HepG2 (cell line): ENCODE data around the gene GRAP. TPM values are rescaled to one million over a fixed set of nuclear protein-coding genes. Genes with fewer than 3 reads are reported as not detected.

Experiments
- ATAC-seq: fragments of 200-7000 bp; cut with Tn5 transposase; 3 replicates; pipeline ENCODE4 v1.9.1; 2020; ENCODE audit warnings: mild to moderate bottlenecking, moderate library complexity
- BruUV-seq: library from RNA; stranded (reverse); fragments of 400-500 nt; replicated peaks from 2 replicates; lab custom pipeline; 2021; lab: Mats Ljungman, UMichigan
- CTCF ChIA-PET: fragments of 300-600 bp; formaldehyde crosslinking; extraction: SDS; loops from one replicate; lab custom pipeline; 2021; ENCODE audit warnings: low total read pairs, inconsistent platforms, low intra/inter-chr PET ratio; lab: Yijun Ruan, JAX
- POLR2A ChIA-PET: fragments of 350-600 bp; sonication (Branson Sonifier 250); formaldehyde crosslinking; loops from one replicate; lab custom pipeline; 2020; ENCODE audit warnings: antibody characterized with exemption, inconsistent platforms; lab: Yijun Ruan, JAX
- DNase-seq: peaks from one replicate; pipeline ENCODE4 v3.0.0-alpha.2; 2015; ENCODE audit warnings: low spot score
- FAIRE-seq: peaks from 3 replicates; lab custom pipeline; 2011; peaks lifted over from hg19 to GRCh38; lab: Jason Lieb, UNC
- H2AFZ ChIP-seq: one replicate; pipeline ENCODE4 v1.6.1; 2011; ENCODE audit warnings: low read length, inconsistent platforms
- H3K27ac ChIP-seq: fragments of 300-600 bp; 3 replicates; pipeline ENCODE4 v1.8.0; 2011; ENCODE audit warnings: mixed run types, mild to moderate bottlenecking, mixed read lengths, low read length, inconsistent platforms; ENCODE audit not compliant: insufficient read depth; ENCODE audit errors: extremely low read length
- H3K27me3 ChIP-seq, 2 experiments: fragments of 200-600 bp in 1 of 2; 2 replicates in 1 of 2; 3 replicates in 1 of 2; pipeline versions ENCODE4 v1.6.0 to v1.8.0; 2011; ENCODE audit warnings: low read length in 2 of 2, mild to moderate bottlenecking in 2 of 2, moderate library complexity in 2 of 2, inconsistent platforms in 1 of 2; ENCODE audit not compliant: insufficient read depth in 2 of 2, control insufficient read depth in 1 of 2
- H3K36me3 ChIP-seq, 2 experiments: fragments of 200-600 bp in 1 of 2; replicated peaks in 1 of 2; 2 replicates in 1 of 2; 3 replicates in 1 of 2; pipeline versions ENCODE4 v1.5.1 to v1.8.0; 2011; ENCODE audit warnings: low read length in 2 of 2, inconsistent platforms in 1 of 2; ENCODE audit not compliant: insufficient read depth in 2 of 2, control insufficient read depth in 1 of 2
- H3K4me1 ChIP-seq: 2 replicates; pipeline ENCODE4 v1.5.1; 2012; ENCODE audit warnings: low read length, inconsistent platforms; ENCODE audit not compliant: insufficient read depth
- H3K4me2 ChIP-seq: 2 replicates; pipeline ENCODE4 v1.6.0; 2011; ENCODE audit warnings: low read depth, low read length, inconsistent platforms
- H3K4me3 ChIP-seq, 3 experiments: fragments of 200-600 bp in 1 of 3; sonication (generic), shearing (Covaris generic) in 1 of 3; replicated peaks in 1 of 3; 2 replicates each; pipeline ENCODE4 v1.5.1; 2011 to 2016; ENCODE audit warnings: low read length in 3 of 3, inconsistent platforms in 2 of 3, low read depth in 2 of 3, mild to moderate bottlenecking in 2 of 3, control low read depth in 1 of 3, mixed read lengths in 1 of 3; ENCODE audit not compliant: insufficient read depth in 1 of 3
- H3K79me2 ChIP-seq: one replicate; pipeline ENCODE4 v1.6.1; 2011; ENCODE audit warnings: low read length, inconsistent platforms; ENCODE audit not compliant: insufficient read depth
- H3K9ac ChIP-seq: 2 replicates; pipeline ENCODE4 v1.6.0; 2011; ENCODE audit warnings: mild to moderate bottlenecking, low read depth, low read length, inconsistent platforms; ENCODE audit not compliant: insufficient read depth
- H3K9me3 ChIP-seq: 2 replicates; pipeline ENCODE4 v1.5.1; 2012; ENCODE audit warnings: mild to moderate bottlenecking, low read length
- H4K20me1 ChIP-seq: 2 replicates; pipeline ENCODE4 v1.6.0; 2011; ENCODE audit warnings: inconsistent platforms, mild to moderate bottlenecking, low read length, moderate library complexity; ENCODE audit not compliant: insufficient read depth
- ATRX ChIP-seq: sonication (generic); formaldehyde crosslinking; IDR thresholded peaks from 2 replicates; pipeline ENCODE4 v1.4.0; 2020; ENCODE audit warnings: missing genetic modification reagents, borderline replicate concordance
- GLI4 ChIP-seq: sonication (generic); formaldehyde crosslinking; IDR thresholded peaks from 2 replicates; pipeline ENCODE4 v1.5.1; 2020; ENCODE audit warnings: missing genetic modification reagents, mild to moderate bottlenecking, moderate library complexity, borderline replicate concordance
- HMGXB4 ChIP-seq, 2 experiments: sonication (generic) in 1 of 2; formaldehyde crosslinking in 1 of 2; IDR thresholded peaks; 2 replicates each; pipeline versions ENCODE4 v1.4.0 to v1.6.1; 2018 to 2020; ENCODE audit warnings: missing genetic modification reagents in 2 of 2, borderline replicate concordance in 1 of 2, low read depth in 1 of 2, mild to moderate bottlenecking in 1 of 2, missing biosample characterization in 1 of 2
- HOXA7 ChIP-seq: sonication (generic); formaldehyde crosslinking; IDR thresholded peaks from 2 replicates; pipeline ENCODE4 v1.8.1; 2022; ENCODE audit warnings: mild to moderate bottlenecking, missing genetic modification reagents, moderate library complexity
- SMAD9 ChIP-seq: sonication (generic); formaldehyde crosslinking; IDR thresholded peaks from 2 replicates; pipeline ENCODE4 v1.5.1; 2020; ENCODE audit warnings: mild to moderate bottlenecking, missing genetic modification reagents
- THAP8 ChIP-seq: sonication (generic); formaldehyde crosslinking; IDR thresholded peaks from 2 replicates; pipeline ENCODE4 v1.5.1; 2020; ENCODE audit warnings: missing genetic modification reagents, mild to moderate bottlenecking, borderline replicate concordance
- ZNF878 ChIP-seq: sonication (generic); formaldehyde crosslinking; IDR thresholded peaks from 2 replicates; pipeline ENCODE4 v1.8.1; 2023; ENCODE audit warnings: mild to moderate bottlenecking, missing genetic modification reagents, moderate library complexity
- WGBS: methylation state at CpG from one replicate; pipeline ENCODE4 v1.1.6; 2017; ENCODE audit warnings: low lambda C conversion rate; 5-methylcytosine and 5-hydroxymethylcytosine counted together
- in situ Hi-C: cut with HindIII; loops from 2 replicates; pipeline ENCODE4 v1.10.0; 2017; ENCODE audit warnings: low pct_unique_long_range_greater_than_20kb; ENCODE audit not compliant: extremely low pct_ligation_motif_present
- intact Hi-C: fragments of 100-400 bp; cut with micrococcal nuclease; formaldehyde crosslinking; loops from one replicate; pipeline ENCODE4 v1.10.0; 2022; ENCODE audit not compliant: unreplicated experiment
- polyA plus RNA-seq, 8 experiments: library from polyadenylated mRNA; depleted of rRNA in 3 of 8; stranded (reverse) in 7 of 8; unstranded in 1 of 8; fragments of >200 nt; fragmentation: Illumina TruSeq in 4 of 8; extraction: Trizol in 4 of 8; gene quantifications; 2 replicates each; pipeline versions ENCODE4 v1.2.1 to v1.2.3, GENCODE V29; 2011 to 2016; ENCODE audit warnings: low read depth in 4 of 8, missing spikeins in 1 of 8, mixed read lengths in 1 of 8; ENCODE audit not compliant: insufficient read depth in 1 of 8
- total RNA-seq, 5 experiments: library from RNA; depleted of rRNA; stranded (reverse); fragments of >200 nt; fragmentation: Illumina TruSeq; extraction: Trizol; gene quantifications; 2 replicates each; pipeline ENCODE4 v1.2.3, GENCODE V29; 2016; ENCODE audit warnings: low read depth in 1 of 5
- TF ChIP-seq, protein P1 (sequence below): sonication (generic); formaldehyde crosslinking; IDR thresholded peaks from 2 replicates; pipeline ENCODE4 v1.4.0; 2020; ENCODE audit warnings: missing genetic modification reagents

GRAP gene
- total and polyA plus RNA-seq, 2 of the 13 experiments (the other 11 are each of a cell fraction or from before 2014, with no cell fraction given): 0.77 to 1.7 TPM

DNA sequence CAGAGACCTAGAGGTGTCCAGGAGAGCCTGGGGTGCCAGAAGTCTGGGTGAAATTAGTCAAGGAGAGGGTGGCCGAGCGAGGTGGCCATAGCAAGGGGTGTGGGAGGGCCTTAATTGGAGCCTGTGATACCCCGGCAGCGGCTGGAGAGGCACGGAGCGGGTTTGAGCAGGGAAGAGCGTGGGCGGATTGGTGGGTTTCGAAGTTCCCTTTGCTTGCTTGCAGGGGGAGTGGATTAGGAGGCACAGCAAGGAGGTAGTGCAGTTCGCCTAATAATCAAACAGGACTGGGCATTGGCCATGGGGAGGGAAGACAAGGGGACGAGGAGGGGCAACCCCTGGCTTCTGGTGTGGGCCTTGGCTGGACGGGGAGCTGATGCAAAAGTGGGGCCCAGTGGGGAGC lies 36.8 kb downstream of the GRAP start:
- POLR2A ChIA-PET: no interaction called here
- 89% methylated on average over 12 of the region's 12 CpGs for WGBS
- intact Hi-C loops: no loop called here

More for the DNA sequence above, 36.8 kb downstream of the GRAP start:
- no peak overlapping the region for H3K4me2 ChIP-seq
- FAIRE-seq: no peak
- peaks cover 77% of the 10 kb centered on the region for H3K4me1 ChIP-seq
- H3K36me3 ChIP-seq: no peaks in the 10 kb centered on the region
- H3K27me3 ChIP-seq: peaks cover 0 to 1% of the 10 kb centered on the region in 2 experiments; a peak in 1 of 5 replicates
- H3K27ac ChIP-seq: no peak overlapping the region
- BruUV-seq: no TSS peak
- DNase-seq: no peak
- H4K20me1 ChIP-seq: no peaks in the 10 kb centered on the region
- CTCF ChIA-PET: no interaction called here
- in situ Hi-C loops: no loop called here
- no peak for ATAC-seq
- TF ChIP-seq HOXA7 (no peak), ZNF878 (no peak), ATRX (no peak), GLI4 (CRISPR knock-in tag) (no peak), THAP8 (CRISPR knock-in tag) (no peak), HMGXB4 (CRISPR knock-in tag; IDR thresholded peaks at IDR 0.05; ENCODE audit: borderline replicate concordance in 1 of 2, low read depth in 1 of 2) (no peak), SMAD9 (CRISPR knock-in tag) (no peak)
- TF ChIP-seq, protein P1, sequence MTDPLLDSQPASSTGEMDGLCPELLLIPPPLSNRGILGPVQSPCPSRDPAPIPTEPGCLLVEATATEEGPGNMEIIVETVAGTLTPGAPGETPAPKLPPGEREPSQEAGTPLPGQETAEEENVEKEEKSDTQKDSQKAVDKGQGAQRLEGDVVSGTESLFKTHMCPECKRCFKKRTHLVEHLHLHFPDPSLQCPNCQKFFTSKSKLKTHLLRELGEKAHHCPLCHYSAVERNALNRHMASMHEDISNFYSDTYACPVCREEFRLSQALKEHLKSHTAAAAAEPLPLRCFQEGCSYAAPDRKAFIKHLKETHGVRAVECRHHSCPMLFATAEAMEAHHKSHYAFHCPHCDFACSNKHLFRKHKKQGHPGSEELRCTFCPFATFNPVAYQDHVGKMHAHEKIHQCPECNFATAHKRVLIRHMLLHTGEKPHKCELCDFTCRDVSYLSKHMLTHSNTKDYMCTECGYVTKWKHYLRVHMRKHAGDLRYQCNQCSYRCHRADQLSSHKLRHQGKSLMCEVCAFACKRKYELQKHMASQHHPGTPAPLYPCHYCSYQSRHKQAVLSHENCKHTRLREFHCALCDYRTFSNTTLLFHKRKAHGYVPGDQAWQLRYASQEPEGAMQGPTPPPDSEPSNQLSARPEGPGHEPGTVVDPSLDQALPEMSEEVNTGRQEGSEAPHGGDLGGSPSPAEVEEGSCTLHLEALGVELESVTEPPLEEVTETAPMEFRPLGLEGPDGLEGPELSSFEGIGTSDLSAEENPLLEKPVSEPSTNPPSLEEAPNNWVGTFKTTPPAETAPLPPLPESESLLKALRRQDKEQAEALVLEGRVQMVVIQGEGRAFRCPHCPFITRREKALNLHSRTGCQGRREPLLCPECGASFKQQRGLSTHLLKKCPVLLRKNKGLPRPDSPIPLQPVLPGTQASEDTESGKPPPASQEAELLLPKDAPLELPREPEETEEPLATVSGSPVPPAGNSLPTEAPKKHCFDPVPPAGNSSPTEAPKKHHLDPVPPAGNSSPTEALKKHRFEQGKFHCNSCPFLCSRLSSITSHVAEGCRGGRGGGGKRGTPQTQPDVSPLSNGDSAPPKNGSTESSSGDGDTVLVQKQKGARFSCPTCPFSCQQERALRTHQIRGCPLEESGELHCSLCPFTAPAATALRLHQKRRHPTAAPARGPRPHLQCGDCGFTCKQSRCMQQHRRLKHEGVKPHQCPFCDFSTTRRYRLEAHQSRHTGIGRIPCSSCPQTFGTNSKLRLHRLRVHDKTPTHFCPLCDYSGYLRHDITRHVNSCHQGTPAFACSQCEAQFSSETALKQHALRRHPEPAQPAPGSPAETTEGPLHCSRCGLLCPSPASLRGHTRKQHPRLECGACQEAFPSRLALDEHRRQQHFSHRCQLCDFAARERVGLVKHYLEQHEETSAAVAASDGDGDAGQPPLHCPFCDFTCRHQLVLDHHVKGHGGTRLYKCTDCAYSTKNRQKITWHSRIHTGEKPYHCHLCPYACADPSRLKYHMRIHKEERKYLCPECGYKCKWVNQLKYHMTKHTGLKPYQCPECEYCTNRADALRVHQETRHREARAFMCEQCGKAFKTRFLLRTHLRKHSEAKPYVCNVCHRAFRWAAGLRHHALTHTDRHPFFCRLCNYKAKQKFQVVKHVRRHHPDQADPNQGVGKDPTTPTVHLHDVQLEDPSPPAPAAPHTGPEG (CRISPR knock-in tag): no peak
- H3K9ac ChIP-seq: no peak overlapping the region
- no peaks in the 10 kb centered on the region for H3K79me2 ChIP-seq
- no peak overlapping the region for H3K4me3 ChIP-seq
- no peak overlapping the region for H2AFZ ChIP-seq
- no peaks in the 10 kb centered on the region for H3K9me3 ChIP-seq
